ENCODE data around the gene C11orf87.

C11orf87 gene

GRCh38 chr11:109416601-109417000 is 5.4 kb upstream of the C11orf87 start:
- no peaks in the 10 kb centered on the region for H3K9me3 ChIP-seq (ENCODE audit: control insufficient read depth in 2 of 2, low read length in 2 of 2)
- H3K27me3 ChIP-seq (ENCODE audit: control insufficient read depth in 1 of 2, insufficient read depth in 2 of 2, low read length in 2 of 2), result no peaks in the 10 kb centered on the region
- no peaks in the 10 kb centered on the region for H3K4me1 ChIP-seq (ENCODE audit: control insufficient read depth, insufficient read depth, low read length)
- no peak overlapping the region for H3K27ac ChIP-seq (ENCODE audit: low read length)
- no peaks in the 10 kb centered on the region for H3K36me3 ChIP-seq (ENCODE audit: control insufficient read depth in 2 of 2, insufficient read depth in 2 of 2, low read length in 2 of 2)
- no peak overlapping the region for H3K9ac ChIP-seq (ENCODE audit: low read length in 2 of 2)
- H3K4me3 ChIP-seq (ENCODE audit: low read length in 2 of 2), result no peak overlapping the region

GRCh38 chr11:109422870-109423465 is 978 bp downstream of the C11orf87 start:
- Histone ChIP-seq H3K9ac (ENCODE audit: low read length in 2 of 2) (no peak overlapping the region), H3K4me3 (ENCODE audit: low read length in 2 of 2) (peak overlapping the region; percentile 34 to 57), H3K9me3 (ENCODE audit: control insufficient read depth in 2 of 2, low read length in 2 of 2) (no peaks in the 10 kb centered on the region), H3K4me1 (ENCODE audit: control insufficient read depth, insufficient read depth, low read length) (peaks cover 7% of the 10 kb centered on the region), H3K27me3 (ENCODE audit: control insufficient read depth in 1 of 2, insufficient read depth in 2 of 2, low read length in 2 of 2) (peaks cover 19 to 22% of the 10 kb centered on the region in 2 donors), H3K27ac (ENCODE audit: low read length) (no peak overlapping the region), H3K36me3 (ENCODE audit: control insufficient read depth in 2 of 2, insufficient read depth in 2 of 2, low read length in 2 of 2) (no peaks in the 10 kb centered on the region)

GRCh38 chr11:109423466-109424190 is 1.6 kb downstream of the C11orf87 start:
- H3K27me3 ChIP-seq (ENCODE audit: control insufficient read depth in 1 of 2, insufficient read depth in 2 of 2, low read length in 2 of 2), result peaks cover 19 to 22% of the 10 kb centered on the region in 2 donors
- H3K27ac ChIP-seq (ENCODE audit: low read length), result no peak overlapping the region

GRCh38 chr11:109424901-109425300 is 2.9 kb downstream of the C11orf87 start:
- Histone ChIP-seq H3K27me3 (ENCODE audit: control insufficient read depth in 1 of 2, insufficient read depth in 2 of 2, low read length in 2 of 2) (peaks cover 19 to 22% of the 10 kb centered on the region in 2 donors), H3K4me3 (ENCODE audit: low read length in 2 of 2) (no peak overlapping the region), H3K9me3 (ENCODE audit: control insufficient read depth in 2 of 2, low read length in 2 of 2) (no peaks in the 10 kb centered on the region), H3K36me3 (ENCODE audit: control insufficient read depth in 2 of 2, insufficient read depth in 2 of 2, low read length in 2 of 2) (no peaks in the 10 kb centered on the region), H3K9ac (ENCODE audit: low read length in 2 of 2) (no peak overlapping the region), H3K4me1 (ENCODE audit: control insufficient read depth, insufficient read depth, low read length) (peaks cover 7% of the 10 kb centered on the region), H3K27ac (ENCODE audit: low read length) (no peak overlapping the region)

More at GRCh38 chr11:109423466-109424190, 1.6 kb downstream of the C11orf87 start:
- Histone ChIP-seq H3K9ac (ENCODE audit: low read length in 2 of 2) (no peak overlapping the region), H3K9me3 (ENCODE audit: control insufficient read depth in 2 of 2, low read length in 2 of 2) (no peaks in the 10 kb centered on the region), H3K4me1 (ENCODE audit: control insufficient read depth, insufficient read depth, low read length) (peaks cover 7% of the 10 kb centered on the region), H3K36me3 (ENCODE audit: control insufficient read depth in 2 of 2, insufficient read depth in 2 of 2, low read length in 2 of 2) (no peaks in the 10 kb centered on the region), H3K4me3 (ENCODE audit: low read length in 2 of 2) (peak overlapping the region; percentile 34 to 57)

GRCh38 chr11:109425554-109425953 is 3.6 kb downstream of the C11orf87 start:
- Histone ChIP-seq H3K4me3 (ENCODE audit: low read length in 2 of 2) (no peak overlapping the region), H3K36me3 (ENCODE audit: control insufficient read depth in 2 of 2, insufficient read depth in 2 of 2, low read length in 2 of 2) (no peaks in the 10 kb centered on the region), H3K27me3 (ENCODE audit: control insufficient read depth in 1 of 2, insufficient read depth in 2 of 2, low read length in 2 of 2) (peaks cover 19 to 22% of the 10 kb centered on the region in 2 donors), H3K4me1 (ENCODE audit: control insufficient read depth, insufficient read depth, low read length) (peaks cover 7% of the 10 kb centered on the region), H3K9me3 (ENCODE audit: control insufficient read depth in 2 of 2, low read length in 2 of 2) (no peaks in the 10 kb centered on the region), H3K9ac (ENCODE audit: low read length in 2 of 2) (no peak overlapping the region), H3K27ac (ENCODE audit: low read length) (no peak overlapping the region)

GRCh38 chr11:109426442-109427240 is 4.7 kb downstream of the C11orf87 start:
- no peak overlapping the region for H3K9ac ChIP-seq (ENCODE audit: low read length in 2 of 2)
- peaks cover 19 to 22% of the 10 kb centered on the region in 2 donors for H3K27me3 ChIP-seq (ENCODE audit: control insufficient read depth in 1 of 2, insufficient read depth in 2 of 2, low read length in 2 of 2)
- no peak overlapping the region for H3K4me3 ChIP-seq (ENCODE audit: low read length in 2 of 2)
- H3K4me1 ChIP-seq (ENCODE audit: control insufficient read depth, insufficient read depth, low read length), result peaks cover 7% of the 10 kb centered on the region
- no peaks in the 10 kb centered on the region for H3K9me3 ChIP-seq (ENCODE audit: control insufficient read depth in 2 of 2, low read length in 2 of 2)
- no peaks in the 10 kb centered on the region for H3K36me3 ChIP-seq (ENCODE audit: control insufficient read depth in 2 of 2, insufficient read depth in 2 of 2, low read length in 2 of 2)
- no peak overlapping the region for H3K27ac ChIP-seq (ENCODE audit: low read length)

GRCh38 chr11:109432105-109432504 is 10.1 kb downstream of the C11orf87 start:
- Histone ChIP-seq H3K9me3 (ENCODE audit: control insufficient read depth in 2 of 2, low read length in 2 of 2) (no peaks in the 10 kb centered on the region), H3K9ac (ENCODE audit: low read length in 2 of 2) (no peak overlapping the region), H3K27me3 (ENCODE audit: control insufficient read depth in 1 of 2, insufficient read depth in 2 of 2, low read length in 2 of 2) (no peaks in the 10 kb centered on the region), H3K36me3 (ENCODE audit: control insufficient read depth in 2 of 2, insufficient read depth in 2 of 2, low read length in 2 of 2) (no peaks in the 10 kb centered on the region), H3K4me3 (ENCODE audit: low read length in 2 of 2) (no peak overlapping the region), H3K27ac (ENCODE audit: low read length) (no peak overlapping the region), H3K4me1 (ENCODE audit: control insufficient read depth, insufficient read depth, low read length) (no peaks in the 10 kb centered on the region)

- Histone ChIP-seq H3K27me3 (ENCODE audit: control insufficient read depth in 1 of 2, insufficient read depth in 2 of 2, low read length in 2 of 2) (no peaks in the 10 kb centered on the region), H3K36me3 (ENCODE audit: control insufficient read depth in 2 of 2, insufficient read depth in 2 of 2, low read length in 2 of 2) (no peaks in the 10 kb centered on the region), H3K27ac (ENCODE audit: low read length) (no peak overlapping the region), H3K4me1 (ENCODE audit: control insufficient read depth, insufficient read depth, low read length) (no peaks in the 10 kb centered on the region), H3K4me3 (ENCODE audit: low read length in 2 of 2) (no peak overlapping the region), H3K9ac (ENCODE audit: low read length in 2 of 2) (no peak overlapping the region), H3K9me3 (ENCODE audit: control insufficient read depth in 2 of 2, low read length in 2 of 2) (no peaks in the 10 kb centered on the region)
These were observed 11.8 kb downstream of the C11orf87 start for GRCh38 chr11:109433753-109434256.

GRCh38 chr11:109435121-109435742 is 13.2 kb downstream of the C11orf87 start:
- Histone ChIP-seq H3K4me1 (ENCODE audit: control insufficient read depth, insufficient read depth, low read length) (no peaks in the 10 kb centered on the region), H3K9ac (ENCODE audit: low read length in 2 of 2) (no peak overlapping the region), H3K36me3 (ENCODE audit: control insufficient read depth in 2 of 2, insufficient read depth in 2 of 2, low read length in 2 of 2) (no peaks in the 10 kb centered on the region), H3K27me3 (ENCODE audit: control insufficient read depth in 1 of 2, insufficient read depth in 2 of 2, low read length in 2 of 2) (no peaks in the 10 kb centered on the region), H3K27ac (ENCODE audit: low read length) (no peak overlapping the region), H3K9me3 (ENCODE audit: control insufficient read depth in 2 of 2, low read length in 2 of 2) (no peaks in the 10 kb centered on the region), H3K4me3 (ENCODE audit: low read length in 2 of 2) (no peak overlapping the region)

GRCh38 chr11:109439684-109440083 is 17.7 kb downstream of the C11orf87 start:
- Histone ChIP-seq H3K36me3 (ENCODE audit: control insufficient read depth in 2 of 2, insufficient read depth in 2 of 2, low read length in 2 of 2) (no peaks in the 10 kb centered on the region), H3K27me3 (ENCODE audit: control insufficient read depth in 1 of 2, insufficient read depth in 2 of 2, low read length in 2 of 2) (no peaks in the 10 kb centered on the region), H3K9me3 (ENCODE audit: control insufficient read depth in 2 of 2, low read length in 2 of 2) (peaks cover 0 to 3% of the 10 kb centered on the region in 2 donors), H3K4me1 (ENCODE audit: control insufficient read depth, insufficient read depth, low read length) (no peaks in the 10 kb centered on the region), H3K4me3 (ENCODE audit: low read length in 2 of 2) (no peak overlapping the region), H3K9ac (ENCODE audit: low read length in 2 of 2) (no peak overlapping the region), H3K27ac (ENCODE audit: low read length) (no peak overlapping the region)

Measured in stomach smooth muscle (tissue), 2 donors.